ENCODE results near the gene MSRB1. TPM values are rescaled to one million over a fixed set of nuclear protein-coding genes. Genes with fewer than 3 reads are reported as not detected.
"Not testable (repeated sequence)": the region's sequence is repeated elsewhere in the genome, so short reads cannot be mapped to it uniquely, and the experiment has no call there.

MSRB1 gene
- total and polyA plus RNA-seq, 10 donors: 31.1 to 114 (median 57.2) TPM

DNA sequence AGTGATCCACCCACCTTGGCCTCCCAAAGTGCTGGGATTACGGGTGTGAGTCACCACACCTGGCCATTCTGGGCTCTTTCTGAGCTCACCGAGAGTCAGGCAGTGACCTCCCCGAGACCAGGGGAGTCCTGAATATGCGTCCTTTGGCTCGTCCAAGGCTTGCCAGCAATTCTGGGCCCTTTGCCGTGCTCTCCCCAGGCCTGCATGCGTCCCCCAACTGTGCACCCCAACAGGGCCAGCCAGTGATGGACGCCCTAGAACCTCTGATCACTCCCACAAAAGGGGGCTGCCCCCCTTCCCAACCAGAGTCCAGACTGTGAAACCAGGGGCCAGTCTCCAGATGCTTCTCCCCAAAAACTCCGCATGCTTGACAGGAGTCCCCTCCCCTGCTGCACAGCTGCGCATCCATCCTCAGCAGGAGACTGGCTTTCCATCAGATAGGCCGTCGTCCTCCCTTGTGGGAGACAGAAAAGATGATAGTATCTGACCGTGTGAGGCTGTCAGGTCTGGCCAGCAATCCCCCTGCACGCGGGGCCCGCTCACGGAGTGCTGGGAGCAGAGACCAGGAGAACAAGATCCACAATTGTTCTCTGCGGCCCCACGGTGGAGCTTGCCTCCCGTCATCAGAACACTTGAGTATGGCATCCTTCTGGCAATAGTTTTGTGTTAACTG, 40.3 kb downstream of the MSRB1 start:
- 74 to 85% (median 84%) methylated on average over 17 to 20 of the region's 20 CpGs for WGBS, 5 donors
- no peaks in the 10 kb centered on the region for H3K9me3 ChIP-seq
- H3K36me3 ChIP-seq: no peaks in the 10 kb centered on the region
- peaks cover 0 to 60% (median 9%) of the 10 kb centered on the region in 7 donors for H3K27me3 ChIP-seq (replicated peaks in 1 of 7)
- no peaks in the 10 kb centered on the region for H3K4me1 ChIP-seq
- no peak overlapping the region for H3K27ac ChIP-seq
- no peak for DNase-seq
- intact Hi-C loops (cut with DNase I; ENCODE audit: low total_unique reads): no loop called here
- TF ChIP-seq, protein P1, sequence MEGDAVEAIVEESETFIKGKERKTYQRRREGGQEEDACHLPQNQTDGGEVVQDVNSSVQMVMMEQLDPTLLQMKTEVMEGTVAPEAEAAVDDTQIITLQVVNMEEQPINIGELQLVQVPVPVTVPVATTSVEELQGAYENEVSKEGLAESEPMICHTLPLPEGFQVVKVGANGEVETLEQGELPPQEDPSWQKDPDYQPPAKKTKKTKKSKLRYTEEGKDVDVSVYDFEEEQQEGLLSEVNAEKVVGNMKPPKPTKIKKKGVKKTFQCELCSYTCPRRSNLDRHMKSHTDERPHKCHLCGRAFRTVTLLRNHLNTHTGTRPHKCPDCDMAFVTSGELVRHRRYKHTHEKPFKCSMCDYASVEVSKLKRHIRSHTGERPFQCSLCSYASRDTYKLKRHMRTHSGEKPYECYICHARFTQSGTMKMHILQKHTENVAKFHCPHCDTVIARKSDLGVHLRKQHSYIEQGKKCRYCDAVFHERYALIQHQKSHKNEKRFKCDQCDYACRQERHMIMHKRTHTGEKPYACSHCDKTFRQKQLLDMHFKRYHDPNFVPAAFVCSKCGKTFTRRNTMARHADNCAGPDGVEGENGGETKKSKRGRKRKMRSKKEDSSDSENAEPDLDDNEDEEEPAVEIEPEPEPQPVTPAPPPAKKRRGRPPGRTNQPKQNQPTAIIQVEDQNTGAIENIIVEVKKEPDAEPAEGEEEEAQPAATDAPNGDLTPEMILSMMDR (IDR thresholded peaks at IDR 0.05 in 8 of 11, conservative IDR thresholded peaks at IDR 0.05 in 3 of 11): no peak
- TF ChIP-seq POLR2AphosphoS5 (IDR thresholded peaks at IDR 0.05) (no peak), POLR2A (IDR thresholded peaks at IDR 0.05) (no peak)
- H3K4me3 ChIP-seq: no peak overlapping the region

DNA sequence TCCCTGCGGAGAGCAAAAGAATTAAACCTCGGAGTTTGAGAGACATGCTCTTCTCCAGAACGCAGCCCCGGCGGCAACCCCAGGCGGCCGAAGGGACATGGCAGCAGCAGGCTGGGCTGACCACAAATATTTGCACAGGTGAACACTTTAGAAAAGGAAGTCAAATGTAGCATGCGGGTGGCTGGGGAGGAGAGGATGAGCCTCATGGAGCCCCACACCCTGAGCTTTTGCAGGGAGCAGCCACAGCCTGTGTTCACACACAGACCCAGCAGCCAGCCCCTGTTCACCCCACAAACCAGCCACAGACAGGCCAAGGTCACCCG, 42.6 kb downstream of the MSRB1 start:
- no peak overlapping the region for H3K27ac ChIP-seq
- H3K9me3 ChIP-seq: no peaks in the 10 kb centered on the region
- no peak for DNase-seq
- H3K4me1 ChIP-seq: no peaks in the 10 kb centered on the region
- H3K27me3 ChIP-seq (replicated peaks in 1 of 7): peaks cover 0 to 56% (median 0%) of the 10 kb centered on the region in 7 donors
- H3K36me3 ChIP-seq: no peaks in the 10 kb centered on the region
- H3K4me3 ChIP-seq: no peak overlapping the region
- TF ChIP-seq POLR2AphosphoS5 (IDR thresholded peaks at IDR 0.05): no peak
- TF ChIP-seq POLR2A (IDR thresholded peaks at IDR 0.05): no peak
- TF ChIP-seq, protein P1 (IDR thresholded peaks at IDR 0.05 in 8 of 11, conservative IDR thresholded peaks at IDR 0.05 in 3 of 11): no peak
- WGBS, 5 donors: 71 to 90% (median 84%) methylated on average over 8 to 9 of the region's 9 CpGs
- intact Hi-C loops (cut with DNase I; ENCODE audit: low total_unique reads): no loop called here

DNA sequence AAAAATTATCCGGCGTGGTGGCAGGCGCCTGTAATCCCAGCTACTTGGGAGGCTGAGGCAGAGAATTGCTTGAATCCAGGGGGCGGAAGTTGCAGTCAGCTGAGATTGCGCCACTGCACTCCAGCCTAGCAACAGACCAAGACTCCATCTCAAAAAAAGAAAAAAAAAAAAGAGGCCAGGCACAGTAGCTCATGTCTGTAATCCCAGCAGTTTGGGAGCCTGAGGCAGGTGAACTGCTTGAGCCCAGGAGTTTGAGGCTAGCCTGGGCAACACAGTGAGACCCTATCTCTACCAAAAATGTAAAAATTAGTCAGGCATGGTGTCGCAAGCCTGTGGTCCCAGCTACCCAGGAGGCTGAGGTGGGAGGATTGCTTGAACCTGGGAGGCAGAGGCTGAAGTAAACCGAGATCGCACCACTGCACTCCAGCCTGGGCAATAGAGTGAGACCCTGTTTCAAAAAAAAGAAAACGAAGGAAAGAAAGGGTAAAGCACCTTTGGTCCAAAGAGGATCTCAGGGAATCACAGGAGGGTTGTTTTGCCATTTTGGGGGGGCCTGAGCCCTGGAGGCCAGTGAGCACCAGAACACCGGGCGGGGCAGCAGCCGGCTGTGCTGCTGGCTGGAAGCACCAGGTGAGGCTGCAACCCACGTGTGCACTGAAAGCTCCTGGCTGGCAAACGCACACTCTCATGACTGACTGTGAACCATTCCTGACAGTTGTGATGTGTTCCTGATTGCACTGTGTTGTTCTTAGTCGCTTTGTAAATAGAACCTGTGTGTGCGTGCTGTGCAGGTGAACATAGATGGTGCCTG, 43.2 kb downstream of the MSRB1 start:
- no peak overlapping the region for H3K27ac ChIP-seq
- no peaks in the 10 kb centered on the region for H3K9me3 ChIP-seq
- TF ChIP-seq, protein P1 (IDR thresholded peaks at IDR 0.05 in 8 of 11, conservative IDR thresholded peaks at IDR 0.05 in 3 of 11): no peak
- TF ChIP-seq POLR2A (IDR thresholded peaks at IDR 0.05) (no peak), POLR2AphosphoS5 (IDR thresholded peaks at IDR 0.05) (no peak)
- peaks cover 0 to 54% (median 0%) of the 10 kb centered on the region in 7 donors for H3K27me3 ChIP-seq (replicated peaks in 1 of 7)
- 78 to 89% (median 85%) methylated on average over 16 of the region's 16 CpGs for WGBS, 5 donors
- H3K4me1 ChIP-seq: no peaks in the 10 kb centered on the region
- no peak overlapping the region for H3K4me3 ChIP-seq
- intact Hi-C loops (cut with DNase I; ENCODE audit: low total_unique reads): no loop called here
- no peak for DNase-seq
- no peaks in the 10 kb centered on the region for H3K36me3 ChIP-seq

DNA sequence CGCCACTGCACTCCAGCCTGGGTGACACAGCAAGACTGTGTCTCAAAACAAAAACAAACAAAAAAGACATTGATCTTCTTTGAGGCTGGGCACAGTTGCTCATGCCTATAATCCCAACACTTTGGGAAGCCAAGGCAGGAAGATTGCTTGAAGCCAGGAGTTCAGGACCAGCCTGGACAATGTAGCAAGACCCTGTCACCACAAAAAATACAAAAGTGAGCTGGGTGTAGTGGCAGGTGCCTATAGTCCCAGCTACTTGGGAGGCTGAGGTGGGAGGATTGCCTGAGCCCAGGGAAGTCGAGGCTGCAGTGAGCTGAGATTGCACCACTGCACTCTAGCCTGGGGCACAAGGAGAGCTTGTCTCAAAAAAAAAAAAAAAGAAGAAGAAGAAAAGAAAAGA, 45.3 kb downstream of the MSRB1 start:
- H3K36me3 ChIP-seq; intact Hi-C loops (cut with DNase I; ENCODE audit: low total_unique reads): not testable (repeated sequence)
- 67 to 85% (median 80%) methylated on average over 2 of the region's 2 CpGs for WGBS, 5 donors

More for the DNA sequence above, 45.3 kb downstream of the MSRB1 start:
- not testable (repeated sequence) for H3K9me3 ChIP-seq, H3K27ac ChIP-seq, H3K4me3 ChIP-seq, H3K4me1 ChIP-seq, DNase-seq
- peaks cover 0 to 59% (median 0%) of the 10 kb centered on the region in 7 donors for H3K27me3 ChIP-seq (replicated peaks in 1 of 7)

Measured in spleen (tissue), 11 donors.